HG02642 (cell line): ENCODE measurements around the gene ARFGAP2.

Source experiments
- ATAC-seq: cut with Tn5 transposase; IDR thresholded peaks from one replicate; pipeline ENCODE4 v1.9.1; 2021; ENCODE audit warnings: mild to moderate bottlenecking; ENCODE audit not compliant: unreplicated experiment, poor library complexity

The ARFGAP2 gene

DNA sequence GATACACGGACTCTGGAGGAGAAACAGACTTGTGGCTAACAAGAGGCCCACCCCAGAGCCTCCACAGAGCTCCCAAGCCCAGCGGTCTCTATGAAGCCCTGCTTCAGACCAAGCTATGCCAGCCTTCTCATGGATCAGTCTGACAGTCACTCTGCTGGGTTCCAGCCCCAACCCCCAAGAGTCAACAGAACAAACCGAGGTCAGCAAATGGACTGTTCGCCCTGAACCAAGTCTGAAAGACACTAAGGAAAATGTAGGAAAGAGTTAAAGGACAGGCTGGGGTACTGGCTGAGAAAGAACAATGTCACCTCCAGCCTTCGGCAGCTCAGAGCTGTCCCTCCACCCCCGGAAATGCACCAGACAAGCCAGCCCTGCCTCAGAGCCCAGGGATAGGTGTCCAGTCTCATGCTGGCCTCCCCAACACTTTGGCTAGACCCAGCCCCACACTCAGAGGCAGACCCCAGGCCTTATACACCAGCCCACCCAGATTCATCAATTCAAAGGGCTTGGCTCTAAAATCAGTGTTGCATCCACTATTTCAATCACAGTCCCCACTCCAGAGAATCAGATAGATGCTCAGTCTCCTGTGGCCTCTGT lies 3.8 kb downstream of the ARFGAP2 start:
- ATAC-seq: no peak

DNA sequence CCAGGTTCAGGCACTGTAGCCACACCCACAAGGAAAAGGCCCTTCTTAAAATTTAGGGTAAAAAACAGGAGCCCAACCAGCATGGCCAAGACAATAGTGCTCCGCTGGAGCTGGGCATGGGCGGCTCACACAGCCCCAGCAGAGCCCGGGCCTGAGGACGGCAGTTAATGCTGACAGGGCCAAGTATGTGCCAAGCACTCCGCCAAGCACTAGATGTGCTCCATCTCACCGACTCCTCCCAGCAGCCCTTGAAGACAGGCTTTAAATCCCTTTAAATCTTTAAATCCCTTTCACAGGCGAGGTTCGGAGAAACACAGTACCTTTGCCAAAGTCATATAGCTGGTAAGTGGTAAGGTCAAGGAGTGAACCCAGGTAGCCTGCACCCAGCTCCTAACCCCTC lies 4.8 kb downstream of the ARFGAP2 start:
- ATAC-seq: no peak

DNA sequence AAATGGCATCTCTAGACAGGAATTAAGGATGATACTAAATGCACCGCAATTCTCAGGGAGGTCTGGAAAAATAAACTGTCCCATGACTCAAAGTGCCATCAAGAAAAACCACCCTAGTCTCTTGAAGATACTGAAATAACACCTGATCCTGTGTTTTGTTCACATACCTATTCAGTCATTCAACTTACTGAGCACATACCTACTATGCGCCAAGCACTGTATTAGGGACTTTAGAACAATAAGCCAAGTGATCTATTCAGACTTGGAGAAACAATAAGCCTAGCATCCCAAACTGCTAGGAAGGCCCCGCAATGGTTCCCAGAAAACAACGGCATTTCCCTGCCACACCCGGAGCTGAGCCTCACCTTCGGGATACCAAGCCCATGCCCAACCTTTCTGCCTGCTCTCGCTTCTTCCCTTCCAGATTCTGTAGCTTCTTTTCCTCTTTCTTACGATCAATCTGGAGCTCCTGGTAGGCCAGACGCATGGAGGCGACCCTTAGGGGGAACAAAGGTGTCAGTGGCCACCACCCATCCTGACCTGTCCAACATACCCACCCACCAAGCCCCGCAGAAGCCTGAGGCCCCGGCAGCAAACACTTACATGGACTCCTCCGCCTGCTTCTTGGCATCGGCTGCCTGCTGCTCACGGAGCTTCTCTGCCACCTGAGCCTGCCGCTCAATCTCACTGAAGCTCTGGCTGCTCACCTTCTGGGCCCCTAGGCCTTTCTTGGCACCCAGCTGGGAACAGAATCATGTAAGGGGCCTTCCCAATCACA lies 5.4 kb downstream of the ARFGAP2 start:
- no peak for ATAC-seq

DNA sequence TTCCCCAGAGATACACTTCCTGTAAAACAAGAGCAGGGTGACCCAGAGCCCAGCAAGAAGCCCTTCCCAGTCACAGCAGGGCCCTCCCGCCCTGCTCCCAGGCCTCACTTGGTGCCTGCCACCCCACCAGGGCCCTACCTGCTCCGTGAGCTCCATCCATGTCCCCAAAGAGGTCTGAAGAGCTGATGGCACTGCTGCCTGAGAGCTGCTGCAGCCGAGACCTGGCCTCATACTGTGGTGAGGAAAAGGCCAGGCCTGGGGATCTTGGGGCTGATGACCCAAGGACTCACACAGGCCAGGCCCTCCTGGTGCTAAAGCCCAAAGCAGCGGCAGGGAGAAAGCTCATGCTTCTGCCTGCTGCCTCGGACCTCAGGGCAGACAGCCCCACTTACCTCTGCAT lies 10.3 kb downstream of the ARFGAP2 start:
- ATAC-seq: no peak

DNA sequence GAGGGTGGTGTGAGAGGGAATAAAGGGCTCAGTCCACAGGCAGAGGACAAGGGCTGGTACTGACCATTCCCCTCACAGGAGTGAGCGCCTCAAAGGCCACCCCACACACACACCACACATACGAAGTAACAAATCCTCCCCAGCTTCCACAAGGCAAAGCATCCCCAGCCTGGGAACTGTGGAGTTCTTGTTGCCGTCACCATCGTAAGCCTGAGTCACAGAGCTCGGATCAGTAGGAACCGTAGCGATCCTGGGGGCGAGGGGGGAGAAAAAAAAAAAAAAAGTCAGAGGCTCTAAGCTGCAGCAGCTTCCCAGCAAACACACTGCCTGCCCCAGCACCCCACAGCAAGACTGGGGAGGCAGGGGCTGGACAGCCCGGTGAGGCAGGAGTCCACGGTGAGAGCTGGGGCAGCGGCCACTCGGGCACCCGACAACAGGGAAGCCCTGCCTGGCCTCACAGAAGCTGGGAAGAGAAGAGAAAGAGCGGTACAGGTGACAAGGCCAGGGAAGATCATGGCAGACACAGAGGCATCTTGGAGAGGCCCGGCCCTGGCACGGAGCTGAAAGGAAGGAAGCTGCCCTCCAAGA lies 11.3 kb downstream of the ARFGAP2 start:
- no peak for ATAC-seq

DNA sequence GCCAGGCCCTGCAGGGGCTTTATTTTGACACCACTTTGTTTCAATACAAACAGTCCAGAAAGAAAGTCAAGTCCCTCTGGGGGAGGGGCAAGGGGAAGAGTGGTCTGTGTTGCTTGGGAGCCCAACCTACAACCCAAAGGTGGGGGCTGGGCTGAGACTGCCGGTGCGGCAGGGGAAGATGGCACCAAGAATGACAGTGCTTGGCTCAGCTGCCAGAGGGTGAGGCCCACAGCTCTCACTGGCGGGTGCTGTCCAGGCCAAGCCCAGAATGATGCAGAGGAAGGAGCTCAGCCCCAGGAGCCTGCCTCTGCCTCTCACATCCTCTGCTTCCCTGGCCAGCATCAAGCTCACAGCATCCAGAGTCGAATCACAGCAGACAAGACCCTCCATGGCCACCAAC lies 12.4 kb downstream of the ARFGAP2 start:
- ATAC-seq: no peak

DNA sequence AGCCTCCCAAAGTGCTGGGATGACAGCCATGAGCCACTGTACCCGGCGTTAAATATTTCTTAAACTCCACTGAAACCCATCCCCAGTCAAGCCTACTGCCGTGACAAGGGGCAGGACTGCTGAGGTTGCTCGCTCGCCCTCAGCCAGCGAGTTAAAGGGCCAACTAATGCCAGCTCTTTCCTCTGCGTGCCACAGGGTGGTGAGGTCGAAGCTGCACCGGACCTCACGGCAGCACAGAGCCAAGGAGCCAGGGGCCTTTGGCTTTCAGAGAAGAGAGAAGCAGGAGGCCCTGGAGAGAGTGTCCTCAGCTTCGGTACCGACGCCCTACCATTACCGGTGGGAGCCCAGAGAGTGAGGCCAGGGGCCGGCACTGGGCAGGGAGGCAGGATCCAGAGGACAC lies 12.8 kb downstream of the ARFGAP2 start:
- no peak for ATAC-seq

DNA sequence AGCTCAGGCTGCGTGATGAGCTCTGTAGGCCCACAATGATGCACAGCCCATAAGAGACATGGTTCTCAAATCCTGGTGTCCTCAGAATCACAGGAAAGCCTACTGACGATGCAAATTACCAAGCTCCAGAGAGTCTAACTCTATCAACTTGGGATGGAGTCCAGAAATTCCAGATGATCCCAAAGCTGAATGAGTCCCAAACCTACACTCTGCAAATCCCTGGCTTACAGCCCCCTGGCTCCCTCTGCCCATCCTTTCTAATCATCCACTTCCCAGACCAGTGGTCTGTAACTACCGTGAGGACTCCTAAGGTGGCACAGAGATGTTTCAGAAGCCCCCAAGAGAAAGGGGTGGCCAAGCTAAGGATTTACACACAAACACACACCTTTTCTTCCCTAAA lies 13.5 kb downstream of the ARFGAP2 start:
- no peak for ATAC-seq

DNA sequence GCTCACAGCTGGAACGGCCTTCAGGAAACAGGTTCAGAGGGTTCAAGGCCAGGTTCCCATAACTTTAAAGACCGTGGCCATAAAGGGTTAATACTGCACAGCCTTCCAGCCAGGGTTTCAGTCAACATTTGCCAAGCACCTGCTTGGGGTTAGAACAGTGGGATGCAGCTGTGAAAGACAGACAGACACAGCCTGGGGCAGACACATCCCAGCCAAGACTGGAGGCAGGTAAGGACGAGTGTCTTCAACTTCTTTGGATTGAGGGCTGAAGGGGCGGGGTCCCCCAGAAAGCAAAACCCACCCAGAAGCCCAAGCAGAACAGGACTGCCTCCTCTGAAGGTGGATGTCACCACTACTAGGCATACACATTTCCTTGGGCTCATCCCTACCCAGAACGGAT lies 14.3 kb downstream of the ARFGAP2 start:
- ATAC-seq: no peak

DNA sequence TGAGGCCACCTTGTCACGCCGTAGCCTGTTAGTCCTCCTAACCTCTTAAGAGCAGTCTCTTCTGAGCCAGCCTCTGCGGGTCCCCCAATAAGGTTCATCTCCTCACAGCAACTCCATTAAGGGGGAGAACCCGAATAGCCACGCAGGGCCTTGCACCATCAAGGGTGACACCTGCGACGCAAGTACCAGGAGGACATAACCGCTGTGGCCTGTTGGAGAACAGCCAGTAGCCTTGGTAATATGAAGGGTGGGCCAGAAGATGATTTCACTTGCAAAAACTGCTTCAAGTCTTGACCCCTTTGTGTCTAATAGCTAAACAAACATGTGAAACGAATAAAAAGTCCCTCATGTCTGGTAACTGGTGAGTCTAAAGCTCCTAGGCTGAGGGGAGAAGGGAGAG lies 14.8 kb downstream of the ARFGAP2 start:
- ATAC-seq: no peak

DNA sequence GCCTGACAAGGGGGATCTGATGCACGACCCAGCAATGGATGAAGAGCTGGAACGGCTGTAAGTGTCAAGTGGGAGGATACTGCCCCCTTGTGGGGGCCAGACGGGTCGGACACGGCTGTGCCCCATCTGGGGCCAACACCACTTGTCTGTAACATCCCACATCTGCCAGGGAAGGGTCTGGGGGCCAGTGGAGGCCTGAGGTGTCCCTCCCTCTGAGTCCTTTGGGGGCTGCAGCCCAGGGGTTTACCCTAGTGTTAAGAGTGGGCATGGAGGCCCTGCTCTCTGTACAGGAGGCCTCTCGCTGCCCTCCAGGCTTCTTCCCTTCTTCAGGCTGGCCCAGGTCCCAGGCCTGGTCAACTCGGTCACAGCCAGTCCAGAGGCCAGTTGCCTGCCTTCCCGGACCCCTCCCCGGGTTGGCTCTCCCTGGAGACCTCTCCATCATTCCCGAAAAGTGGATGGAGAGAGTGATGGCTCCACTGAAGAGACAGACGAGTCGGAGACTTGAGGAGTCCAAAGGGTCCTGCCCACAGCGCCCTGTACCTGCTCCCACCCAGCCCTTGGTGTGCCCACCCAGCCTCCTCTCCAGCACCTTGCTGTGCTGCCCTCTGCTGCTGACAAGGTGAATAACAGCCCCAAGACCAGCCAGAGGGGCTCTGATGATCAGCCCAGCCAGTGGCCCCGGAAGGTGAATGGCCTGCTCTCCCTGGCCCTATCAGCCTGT lies 15.4 kb downstream of the ARFGAP2 start:
- peak; percentile 51 for ATAC-seq

DNA sequence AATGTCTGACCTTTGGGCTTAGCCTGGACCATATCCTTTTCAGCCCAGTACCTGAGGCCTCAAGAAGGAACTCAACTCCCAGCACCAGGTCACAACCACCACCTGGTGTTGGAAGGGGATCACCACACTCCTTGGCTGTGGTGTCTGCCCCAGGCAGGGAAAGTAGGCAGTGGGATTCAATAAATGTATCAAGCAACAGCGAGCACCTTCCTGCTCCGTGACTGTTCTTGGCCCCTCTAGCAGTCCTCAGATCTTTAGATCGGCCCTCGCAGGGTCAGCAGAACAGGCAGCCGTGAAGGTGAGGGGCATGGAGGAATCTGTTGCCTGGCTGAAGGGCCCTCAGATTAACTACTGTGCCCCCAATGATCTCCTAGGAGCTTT lies 15.9 kb downstream of the ARFGAP2 start:
- ATAC-seq: no peak

DNA sequence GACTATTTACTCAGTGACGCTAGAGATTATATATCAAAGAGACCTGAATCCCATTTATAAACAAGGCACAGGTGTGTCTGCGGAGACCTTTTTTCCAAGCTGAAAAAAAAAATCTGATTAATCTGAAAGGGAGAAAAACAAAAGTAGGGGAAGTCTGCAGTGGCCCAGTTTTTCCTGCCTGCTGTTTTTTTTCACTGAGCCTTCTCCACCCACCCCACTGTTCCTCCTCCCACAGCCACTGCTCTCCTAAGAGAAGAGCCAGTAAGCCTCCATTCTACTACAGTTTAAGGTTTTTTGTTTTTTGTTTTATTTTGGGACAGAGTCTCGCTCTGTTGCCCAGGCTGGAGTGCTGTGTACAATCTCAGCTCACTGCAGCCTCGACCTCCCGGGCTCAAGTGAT lies 18.4 kb downstream of the ARFGAP2 start:
- no peak for ATAC-seq

DNA sequence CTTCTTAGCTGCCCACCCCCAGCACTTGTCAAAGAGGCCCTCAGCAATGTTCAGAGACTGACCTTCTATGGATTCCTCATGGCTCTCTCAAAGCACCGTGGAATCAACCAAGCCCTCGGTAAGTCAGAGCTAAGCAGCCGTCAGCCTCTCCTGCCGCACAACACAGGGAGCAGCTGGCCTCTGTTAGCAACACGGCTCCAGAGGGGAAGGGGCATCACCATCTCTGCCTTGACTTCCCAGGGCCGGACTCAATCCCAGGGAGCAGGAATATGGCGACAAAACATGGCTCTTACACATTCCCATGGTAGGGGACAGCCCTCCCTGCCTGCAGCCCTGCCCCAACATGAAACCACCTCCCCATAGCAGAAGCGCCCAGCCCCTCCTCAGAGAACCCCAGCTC lies 18.9 kb downstream of the ARFGAP2 start:
- no peak for ATAC-seq

DNA sequence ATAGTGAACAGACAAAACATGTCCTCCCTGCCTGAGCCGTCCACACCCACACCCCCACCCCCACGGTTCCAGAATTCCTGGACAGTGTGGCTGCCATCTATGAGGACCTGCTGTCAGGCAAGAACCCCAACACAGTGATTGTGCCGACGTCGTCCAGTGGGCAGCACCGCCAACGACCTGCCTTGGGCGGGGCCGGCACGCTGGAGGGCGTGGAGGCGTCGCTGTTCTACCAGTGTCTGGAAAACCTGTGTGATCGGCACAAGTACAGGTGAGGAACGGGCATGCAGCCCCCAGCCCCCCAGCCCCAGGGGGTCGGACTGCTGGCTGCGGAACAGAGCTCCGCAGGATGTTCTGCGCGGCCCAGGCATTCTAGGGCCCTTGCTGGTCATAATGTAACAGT lies 19.7 kb downstream of the ARFGAP2 start:
- ATAC-seq: no peak

DNA sequence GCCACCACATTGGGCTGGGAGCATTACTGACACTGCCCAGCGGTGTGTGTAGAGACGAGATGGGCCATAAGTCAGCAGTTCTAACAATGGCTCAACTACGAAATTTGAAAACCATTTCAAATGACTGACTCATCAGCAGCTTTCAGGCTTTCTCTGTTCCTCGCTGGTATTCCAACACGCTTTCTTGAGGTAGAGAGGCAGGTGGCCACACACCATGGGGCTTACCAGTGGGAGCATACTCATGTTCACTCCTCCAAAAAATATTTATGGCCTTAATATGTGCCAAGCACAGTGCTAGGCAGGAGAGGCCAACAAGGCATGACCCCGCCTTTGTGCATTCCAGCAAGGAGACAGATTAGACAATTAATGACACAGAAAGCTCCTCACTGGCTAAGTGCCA lies 20.3 kb downstream of the ARFGAP2 start:
- ATAC-seq: no peak

DNA sequence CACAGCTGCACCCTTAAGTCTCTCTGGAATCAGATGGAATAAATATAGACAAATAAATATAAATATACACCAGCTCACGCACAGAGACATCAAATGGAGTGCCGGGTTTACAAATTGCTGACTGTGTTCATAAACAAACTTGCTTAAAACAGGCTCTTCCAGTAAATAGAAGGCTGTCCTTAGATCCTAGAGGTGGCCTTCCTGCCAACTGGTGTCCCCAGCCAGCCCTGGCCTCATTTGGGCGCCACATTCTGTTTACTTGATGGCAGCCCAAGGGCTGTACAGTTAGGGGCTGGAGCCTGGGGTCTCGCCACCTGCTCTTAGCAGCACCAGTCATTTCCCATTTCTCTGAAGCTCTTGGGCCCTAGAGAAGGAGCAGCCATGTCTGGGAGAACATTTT lies 20.8 kb downstream of the ARFGAP2 start:
- no peak for ATAC-seq

DNA sequence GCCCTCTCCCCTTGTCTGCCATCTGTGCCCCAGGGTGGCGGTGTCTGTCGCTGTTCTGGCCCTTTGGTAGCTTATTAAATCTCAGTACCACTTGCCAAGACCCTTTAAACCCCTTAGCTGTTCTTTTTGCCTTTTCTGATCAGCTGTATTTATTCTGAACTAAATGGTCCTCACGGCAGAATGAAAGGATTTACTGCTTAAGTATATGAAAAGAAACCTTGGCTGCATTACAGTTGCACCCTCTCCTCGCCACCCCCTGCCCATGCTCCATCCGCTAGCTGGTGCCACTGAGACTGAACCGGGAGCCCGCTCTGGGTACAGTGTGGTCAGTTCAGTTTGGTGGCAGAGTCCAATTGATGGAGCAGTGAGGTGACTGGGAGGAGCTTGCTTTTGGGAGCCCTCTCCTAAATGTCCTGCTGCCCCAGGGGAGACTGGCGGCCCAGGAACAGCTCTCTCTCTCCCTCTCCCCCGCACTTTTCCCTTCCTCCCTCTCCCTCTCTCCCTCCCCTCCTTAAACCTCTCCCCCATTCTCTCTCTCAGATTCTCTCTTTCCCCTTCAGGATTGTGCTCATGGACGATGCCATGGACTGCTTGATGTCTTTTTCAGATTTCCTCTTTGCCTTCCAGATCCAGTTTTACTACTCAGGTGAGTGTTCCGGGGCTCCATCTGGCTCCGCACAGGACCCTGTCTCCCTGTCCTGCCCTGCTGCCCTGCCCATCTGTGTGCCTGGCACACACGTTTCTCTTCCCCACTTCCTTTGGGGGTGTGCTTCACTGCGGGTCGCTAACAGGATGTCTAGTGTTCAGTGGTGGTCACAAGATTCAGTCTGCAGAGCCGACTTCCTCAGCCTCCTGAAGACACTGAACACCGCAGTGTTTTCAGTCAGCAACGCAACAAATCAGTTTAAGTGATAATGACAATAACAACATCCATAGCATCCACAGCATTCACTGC lies 21.8 kb downstream of the ARFGAP2 start:
- ATAC-seq: no peak

DNA sequence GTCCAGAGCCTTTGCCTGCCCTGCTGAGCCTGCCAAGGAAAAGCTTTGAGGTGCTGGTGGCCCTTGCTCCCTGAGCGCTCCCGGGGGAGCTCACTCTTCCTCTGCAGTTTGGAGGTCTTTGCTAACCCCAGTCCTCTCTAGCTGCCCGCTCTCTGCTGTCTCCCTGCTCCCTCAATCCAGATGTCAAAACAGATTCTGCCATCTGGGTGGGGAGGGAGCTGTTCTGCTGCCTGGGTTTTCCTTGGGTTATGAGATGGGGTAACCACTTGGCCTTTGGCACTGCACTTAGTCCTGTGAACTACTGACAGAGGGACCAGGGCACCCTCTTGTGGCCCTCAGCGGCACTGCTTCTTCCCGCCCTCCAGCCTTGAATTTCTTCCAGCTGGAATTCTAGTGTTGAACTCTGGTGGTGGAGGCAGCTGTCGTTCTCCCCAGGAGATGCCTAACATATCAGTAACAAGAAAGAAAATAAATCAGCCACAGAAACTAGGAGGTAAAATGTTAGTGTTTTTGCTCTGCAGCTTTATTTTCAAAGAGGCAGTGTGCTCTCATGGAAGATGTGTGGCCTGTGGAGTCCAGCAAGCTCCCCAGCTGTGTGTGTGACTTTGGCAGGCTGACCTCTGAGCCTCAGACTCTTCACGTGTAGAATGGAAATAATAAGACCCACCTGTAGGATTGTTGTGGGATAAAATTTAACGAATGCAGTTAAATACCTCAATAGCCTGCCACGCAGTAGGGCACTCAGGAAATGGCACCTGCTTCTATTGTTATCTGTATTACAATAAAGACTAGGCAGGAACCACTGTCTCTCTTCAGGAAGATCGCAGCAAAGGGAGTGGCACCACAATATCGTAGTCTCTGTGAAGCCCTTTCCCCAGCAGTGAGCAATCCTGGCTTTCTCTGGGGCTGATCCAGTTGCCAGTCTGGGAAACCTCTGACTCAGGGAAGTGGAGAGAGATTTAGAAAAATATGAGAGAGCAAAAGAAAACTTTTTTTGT lies 23.4 kb downstream of the ARFGAP2 start:
- peak; percentile 53 for ATAC-seq
